SJSA1 (cell line): ENCODE results near the gene DTNA. TPM values are rescaled to one million over a fixed set of nuclear protein-coding genes. Genes with fewer than 3 reads are reported as not detected.
"Not testable (repeated sequence)": the region's sequence is repeated elsewhere in the genome, so short reads cannot be mapped to it uniquely, and the experiment has no call there.

Source experiments
- DNase-seq, 2 experiments: peaks; one replicate each; pipeline ENCODE4 v3.0.0-alpha.2; 2015 to 2020; ENCODE audit warnings: low spot score in 2 of 2, low read depth in 1 of 2
- H3K27ac ChIP-seq: fragments of 250-450 bp; sonication (Bioruptor Pico); 2 replicates; pipeline ENCODE4 v1.5.1; 2020; ENCODE audit warnings: mild to moderate bottlenecking, moderate library complexity
- H3K27me3 ChIP-seq: fragments of 250-450 bp; sonication (Bioruptor Pico); replicated peaks from 2 replicates; pipeline ENCODE4 v1.5.1; 2020; ENCODE audit warnings: mild to moderate bottlenecking, moderate library complexity
- H3K36me3 ChIP-seq: fragments of 250-450 bp; sonication (Bioruptor Pico); 2 replicates; pipeline ENCODE4 v1.5.1; 2020; ENCODE audit warnings: mild to moderate bottlenecking
- H3K4me1 ChIP-seq: fragments of 250-450 bp; sonication (Bioruptor Pico); replicated peaks from 2 replicates; pipeline ENCODE4 v1.6.1; 2021; ENCODE audit warnings: mild to moderate bottlenecking
- H3K4me3 ChIP-seq: fragments of 250-450 bp; sonication (Bioruptor Pico); 2 replicates; pipeline ENCODE4 v1.5.1; 2020; ENCODE audit warnings: mild to moderate bottlenecking
- H3K9me3 ChIP-seq: fragments of 250-450 bp; sonication (Bioruptor Pico); replicated peaks from 2 replicates; pipeline ENCODE4 v1.5.1; 2020; ENCODE audit warnings: mild to moderate bottlenecking
- total RNA-seq: library from RNA; depleted of rRNA; stranded (reverse); fragments of >200 nt; shearing (Covaris generic); gene quantifications from 2 replicates; pipeline ENCODE4 v1.2.3, GENCODE V29; 2014; rRNA removed

The DTNA gene
- 1.6 and 5.8 TPM in 2 replicates for total RNA-seq

DNA sequence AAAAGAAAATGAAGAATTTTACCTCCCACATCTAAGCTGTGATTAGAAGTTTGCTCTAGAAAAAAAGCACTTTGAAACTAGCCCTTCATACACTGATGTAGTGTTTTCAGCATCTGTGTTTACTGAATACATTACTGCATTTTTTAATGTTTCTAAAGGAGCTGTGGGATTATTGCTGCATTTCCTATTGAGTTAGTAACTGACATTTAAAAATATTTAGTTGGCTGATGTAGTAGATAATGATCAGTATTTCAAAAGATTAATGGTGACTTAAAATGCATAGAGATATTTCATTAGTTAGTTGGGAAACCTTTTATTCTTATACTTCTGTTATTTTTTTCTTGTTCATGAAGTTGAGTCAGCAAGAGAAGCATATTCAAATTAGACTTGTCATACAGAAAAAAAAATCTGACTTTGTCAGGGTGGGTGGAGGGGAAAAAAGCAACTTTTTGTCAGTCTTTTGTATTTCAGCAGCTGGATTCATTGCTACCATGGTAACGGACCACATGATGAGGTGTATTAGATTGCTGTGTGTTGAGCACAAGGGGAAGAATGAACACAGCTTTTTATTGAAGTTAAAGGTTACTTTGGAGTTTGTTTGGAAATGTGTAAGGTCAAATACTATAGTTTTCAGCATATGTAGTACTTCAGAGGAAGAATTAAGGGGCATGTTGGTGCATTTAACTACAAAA lies at the start of gene DTNA:
Gene DTNA (plus strand): TSS at position 549 of the 692 bp plus-strand sequence. CDS start 45,679 bp downstream, outside the sequence.
- Histone ChIP-seq H3K4me1 (peaks cover 47% of the 10 kb centered on the region), H3K27ac (peak within 1 kb of the TSS; percentile 80), H3K27me3 (no peaks in the 10 kb centered on the region), H3K36me3 (no peaks in the 10 kb centered on the region), H3K4me3 (peak within 1 kb of the TSS; percentile 20), H3K9me3 (no peaks in the 10 kb centered on the region)
- peak; percentile 64 to 80 for DNase-seq

DNA sequence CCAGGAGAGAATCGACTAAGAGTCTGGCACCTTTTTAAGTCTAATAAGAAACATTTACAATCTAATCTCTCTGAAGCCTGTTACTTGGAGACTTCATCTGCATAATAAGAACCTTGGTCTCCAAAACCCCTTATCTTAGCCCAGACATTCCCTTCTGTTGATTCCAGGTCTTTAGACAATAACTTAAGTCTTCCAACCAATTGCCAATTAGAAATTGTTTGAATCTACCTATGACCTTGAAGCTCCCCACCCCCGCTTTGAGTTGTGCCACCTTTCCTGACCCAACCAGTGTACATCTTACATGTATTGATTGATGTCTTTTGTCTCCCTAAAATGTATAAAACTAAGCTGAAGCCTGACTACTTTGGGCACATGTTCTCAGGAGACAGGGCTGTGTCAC lies 49.5 kb upstream of the DTNA start:
- Histone ChIP-seq H3K27ac (peak overlapping the region; percentile 82), H3K27me3 (no peaks in the 10 kb centered on the region), H3K4me1 (peaks cover 33% of the 10 kb centered on the region), H3K9me3 (no peaks in the 10 kb centered on the region), H3K36me3 (no peaks in the 10 kb centered on the region), H3K4me3 (no peak overlapping the region)
- no peak for DNase-seq

DNA sequence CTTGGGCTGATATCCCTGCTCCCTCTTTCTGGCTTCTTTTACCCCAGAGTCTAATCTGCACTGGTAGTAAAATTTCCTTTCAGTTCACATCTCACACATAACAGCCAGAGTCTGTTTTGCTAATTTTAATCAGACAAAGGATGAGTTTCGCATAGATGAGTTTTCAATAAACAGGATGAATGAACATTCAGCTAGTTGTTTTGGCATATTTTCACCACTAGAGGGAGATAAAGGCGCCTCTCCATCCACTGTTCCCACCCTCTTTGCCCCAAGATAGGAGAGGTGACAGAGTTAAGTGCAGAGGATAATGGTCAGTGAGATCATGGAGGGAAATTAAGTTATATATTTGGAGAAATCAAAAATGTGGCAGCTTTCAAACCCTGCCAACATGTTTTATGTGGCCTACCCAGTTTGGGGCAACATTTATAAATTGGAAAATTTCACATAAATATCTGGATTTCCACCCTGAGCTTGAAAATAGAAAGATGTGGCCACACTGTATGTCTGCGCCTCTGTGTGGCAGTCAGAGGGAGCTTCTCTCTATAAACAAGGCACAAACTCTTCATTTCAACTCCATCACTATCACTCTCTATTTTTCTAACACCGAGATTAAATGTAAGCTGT lies 48.5 kb upstream of the DTNA start:
- Histone ChIP-seq H3K27me3 (no peaks in the 10 kb centered on the region), H3K4me3 (no peak overlapping the region), H3K36me3 (no peaks in the 10 kb centered on the region), H3K9me3 (no peaks in the 10 kb centered on the region), H3K4me1 (peaks cover 33% of the 10 kb centered on the region), H3K27ac (0 out of 2 replicates have a peak overlapping the region, but pooled peaks have one; percentile 1)
- DNase-seq, result peak in 1 of 2 experiments; percentile 64

DNA sequence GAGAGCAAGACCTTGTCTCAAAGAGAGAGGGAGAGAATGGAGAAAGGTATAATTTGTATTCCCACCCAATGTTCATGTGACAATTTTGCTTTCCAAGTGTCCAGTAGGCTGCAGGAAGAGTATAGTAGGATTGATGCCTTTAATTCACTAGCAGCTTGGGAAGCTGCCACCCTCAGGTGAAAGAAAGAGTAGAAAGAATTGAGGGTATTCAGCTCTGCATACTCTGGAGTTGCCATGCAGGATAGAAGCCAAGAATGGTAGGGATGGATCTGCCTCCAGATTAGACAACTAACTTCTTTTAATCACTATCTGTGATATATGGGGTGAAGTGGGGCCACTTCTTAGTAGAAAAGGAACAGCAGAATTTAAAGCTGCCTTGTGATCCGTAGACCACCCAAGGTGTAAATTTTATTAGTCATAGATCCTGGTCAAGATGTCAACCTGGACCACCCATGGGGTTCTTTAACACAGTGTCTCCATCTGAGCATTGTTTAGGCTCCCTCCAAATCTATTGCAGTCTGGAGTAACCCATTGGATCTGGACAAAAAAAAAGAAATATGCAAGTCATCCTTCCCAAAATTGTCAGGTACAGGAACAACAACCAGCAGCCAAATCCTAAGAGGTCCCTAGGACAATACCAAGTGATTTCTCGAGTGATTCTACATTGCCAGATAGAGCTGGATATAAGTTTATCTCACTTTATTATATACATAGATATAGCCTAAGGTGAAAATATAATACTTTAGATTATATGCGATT lies 33.1 kb upstream of the DTNA start:
- no peak overlapping the region for H3K4me3 ChIP-seq
- peaks cover 24% of the 10 kb centered on the region for H3K4me1 ChIP-seq
- no peaks in the 10 kb centered on the region for H3K36me3 ChIP-seq
- 0 out of 2 replicates have a peak, but pooled peaks cover 3% of the 10 kb centered on the region for H3K9me3 ChIP-seq
- peak; percentile 77 to 81 for DNase-seq
- peak overlapping the region; percentile 78 for H3K27ac ChIP-seq
- H3K27me3 ChIP-seq, result no peaks in the 10 kb centered on the region

DNA sequence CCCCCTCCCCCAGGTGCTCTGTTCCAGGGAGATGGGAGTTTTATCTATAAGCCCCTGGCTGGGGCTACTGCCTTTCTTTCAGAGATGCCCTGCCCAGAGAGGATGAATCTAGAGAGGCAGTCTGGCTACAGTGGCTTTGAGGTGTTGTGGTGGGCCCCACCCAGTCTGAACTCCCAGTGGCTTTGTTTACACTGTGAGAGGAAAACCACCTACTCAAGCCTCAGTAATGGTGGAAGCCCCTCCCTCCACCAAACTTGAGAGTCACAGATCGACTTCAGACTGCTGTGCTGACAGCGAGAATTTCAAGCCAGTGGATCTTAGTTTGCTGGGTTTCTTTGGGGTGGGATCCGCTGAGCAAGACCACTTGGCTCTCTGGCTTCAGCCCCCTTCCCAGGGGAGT lies 20.3 kb upstream of the DTNA start:
- not testable (repeated sequence) for H3K27me3 ChIP-seq, H3K4me3 ChIP-seq, DNase-seq, H3K36me3 ChIP-seq, H3K4me1 ChIP-seq, H3K9me3 ChIP-seq, H3K27ac ChIP-seq

DNA sequence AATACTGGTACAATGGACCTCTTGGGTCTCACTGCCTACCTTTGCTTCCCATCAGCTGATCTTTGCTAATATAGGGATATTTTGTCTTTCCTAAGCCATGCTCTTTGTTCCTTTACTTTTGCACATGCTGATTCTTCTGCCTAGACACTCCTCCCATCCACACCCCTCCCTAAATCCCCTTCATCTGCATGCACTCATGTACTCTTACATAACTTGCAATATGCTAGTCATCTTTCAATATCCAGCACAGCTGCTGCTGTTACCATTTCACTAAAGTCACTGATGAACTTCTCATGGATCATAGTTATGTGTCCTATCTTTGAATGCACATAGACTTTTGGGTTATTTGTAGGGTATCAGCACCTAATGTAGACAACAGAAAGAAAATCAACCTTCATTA lies 18.5 kb upstream of the DTNA start:
- no peak overlapping the region for H3K4me3 ChIP-seq
- no peak overlapping the region for H3K27ac ChIP-seq
- peaks cover 7% of the 10 kb centered on the region for H3K4me1 ChIP-seq
- H3K9me3 ChIP-seq, result no peaks in the 10 kb centered on the region
- no peak for DNase-seq
- H3K27me3 ChIP-seq, result 0 out of 2 replicates have a peak, but pooled peaks cover 4% of the 10 kb centered on the region
- H3K36me3 ChIP-seq, result no peaks in the 10 kb centered on the region

DNA sequence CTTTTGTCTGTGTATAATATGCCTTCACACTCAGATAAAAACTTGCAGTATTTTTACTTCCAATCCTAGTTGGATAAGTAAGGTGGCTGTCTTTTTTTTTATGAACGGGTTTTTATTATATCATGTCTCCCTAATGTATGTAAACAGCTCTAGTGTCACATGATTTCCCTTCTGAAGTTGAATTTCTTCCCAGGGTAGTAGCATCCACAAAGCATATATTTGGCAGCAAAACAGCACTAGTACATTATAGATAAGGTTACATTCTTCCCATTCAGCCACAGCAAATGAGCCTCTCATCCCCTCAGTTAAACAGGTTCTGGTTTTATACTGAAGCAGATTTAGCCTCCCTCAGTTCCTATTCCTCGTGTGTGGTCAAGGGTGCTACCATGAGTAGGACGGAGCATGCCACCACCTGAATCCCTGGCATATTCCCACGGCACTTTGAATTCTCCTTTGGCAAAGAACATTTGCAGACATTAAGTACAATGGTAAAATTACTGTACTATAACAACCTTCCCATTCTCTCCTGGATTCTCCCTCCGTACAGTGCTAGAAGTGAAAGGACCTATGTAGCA lies 15.4 kb upstream of the DTNA start:
- no peak overlapping the region for H3K27ac ChIP-seq
- H3K9me3 ChIP-seq, result no peaks in the 10 kb centered on the region
- no peaks in the 10 kb centered on the region for H3K36me3 ChIP-seq
- DNase-seq, result no peak
- 0 out of 2 replicates have a peak, but pooled peaks cover 4% of the 10 kb centered on the region for H3K27me3 ChIP-seq
- H3K4me3 ChIP-seq, result no peak overlapping the region
- peaks cover 13% of the 10 kb centered on the region for H3K4me1 ChIP-seq

DNA sequence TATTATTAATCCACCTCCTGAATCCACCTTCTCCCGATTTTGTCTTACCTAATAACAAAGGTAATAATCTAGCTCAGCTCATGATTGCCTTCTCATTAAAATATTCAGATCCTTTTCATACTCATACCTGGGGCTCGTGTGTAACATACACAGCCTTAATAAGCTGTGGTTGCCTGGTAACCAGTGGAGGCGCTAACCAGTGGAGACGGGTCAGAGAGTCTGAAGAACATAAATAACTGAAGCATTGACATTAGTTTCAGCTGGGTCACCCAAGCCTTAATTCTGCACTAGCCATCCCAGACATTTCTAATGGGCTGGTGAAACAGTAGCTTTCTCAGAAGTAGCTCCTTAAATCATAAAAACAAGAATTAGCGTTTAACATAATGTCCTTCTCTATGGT lies 14.8 kb upstream of the DTNA start:
- Histone ChIP-seq H3K27ac (no peak overlapping the region), H3K4me1 (peaks cover 8% of the 10 kb centered on the region), H3K36me3 (no peaks in the 10 kb centered on the region), H3K27me3 (0 out of 2 replicates have a peak, but pooled peaks cover 4% of the 10 kb centered on the region), H3K4me3 (no peak overlapping the region), H3K9me3 (no peaks in the 10 kb centered on the region)
- no peak for DNase-seq

DNA sequence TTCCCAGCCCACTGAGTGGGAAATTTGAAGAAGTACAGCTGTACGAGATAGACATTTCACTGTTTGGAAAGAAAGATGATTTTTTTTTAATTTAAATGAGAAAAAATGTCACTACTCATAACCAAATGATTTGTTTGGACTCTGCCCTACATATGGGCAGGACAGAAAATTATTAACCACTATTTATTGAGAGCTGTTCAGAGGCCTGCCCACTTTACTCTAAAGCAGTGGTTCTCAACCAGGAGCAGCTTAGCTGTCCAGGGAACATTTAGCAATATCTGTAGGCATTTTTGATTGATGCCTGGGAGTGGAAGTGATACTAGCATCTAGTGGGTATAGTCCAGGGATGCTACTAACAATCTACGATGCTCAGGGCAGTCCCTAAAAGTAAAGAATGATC lies 13.4 kb upstream of the DTNA start:
- Histone ChIP-seq H3K36me3 (no peaks in the 10 kb centered on the region), H3K4me1 (peaks cover 8% of the 10 kb centered on the region), H3K27ac (no peak overlapping the region), H3K4me3 (no peak overlapping the region), H3K9me3 (no peaks in the 10 kb centered on the region), H3K27me3 (0 out of 2 replicates have a peak, but pooled peaks cover 4% of the 10 kb centered on the region)
- DNase-seq, result no peak

DNA sequence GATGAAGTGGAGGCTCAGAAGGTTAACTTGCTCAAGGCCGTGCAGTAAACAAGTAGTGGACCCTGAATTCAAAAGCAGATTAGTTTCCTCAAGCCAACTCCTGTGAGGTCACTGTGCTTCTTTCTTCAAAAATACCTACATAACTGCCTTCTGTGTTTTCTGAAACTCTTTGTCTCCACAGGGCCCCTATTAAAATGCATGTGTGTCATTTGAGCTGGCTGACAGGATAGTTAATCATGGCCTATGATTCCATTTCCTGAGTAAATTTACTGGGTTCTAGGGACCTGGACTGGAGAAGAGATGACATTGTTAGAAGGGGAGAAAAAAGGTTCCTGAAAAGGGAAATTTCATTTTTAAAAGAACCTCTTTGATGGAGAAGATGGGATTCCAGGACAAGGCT lies 12.9 kb upstream of the DTNA start:
- Histone ChIP-seq H3K27ac (no peak overlapping the region), H3K9me3 (no peaks in the 10 kb centered on the region), H3K4me1 (peaks cover 8% of the 10 kb centered on the region), H3K36me3 (no peaks in the 10 kb centered on the region), H3K27me3 (0 out of 2 replicates have a peak, but pooled peaks cover 4% of the 10 kb centered on the region), H3K4me3 (no peak overlapping the region)
- no peak for DNase-seq

DNA sequence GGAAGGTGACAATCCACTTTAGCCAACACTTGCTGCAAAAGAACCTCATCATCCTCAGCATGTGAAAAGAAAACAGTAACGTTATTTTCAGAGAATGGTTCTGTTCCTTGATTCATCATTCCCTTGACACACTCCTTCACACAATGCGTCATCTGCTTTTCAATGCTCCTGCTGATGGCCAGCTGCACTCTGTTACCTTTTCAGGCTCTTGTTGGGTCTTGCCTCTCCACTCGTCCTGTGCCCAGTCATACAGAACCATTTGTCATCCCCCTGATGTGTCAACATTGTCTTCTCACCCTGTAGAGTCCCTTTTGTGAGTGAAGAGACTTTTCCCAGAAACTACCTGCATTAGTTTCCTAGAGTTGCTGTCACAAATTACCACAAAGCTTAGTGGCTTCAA lies 12.2 kb upstream of the DTNA start:
- DNase-seq, result no peak
- Histone ChIP-seq H3K36me3 (no peaks in the 10 kb centered on the region), H3K27me3 (0 out of 2 replicates have a peak, but pooled peaks cover 1% of the 10 kb centered on the region), H3K27ac (no peak overlapping the region), H3K9me3 (no peaks in the 10 kb centered on the region), H3K4me3 (no peak overlapping the region), H3K4me1 (peaks cover 8% of the 10 kb centered on the region)

DNA sequence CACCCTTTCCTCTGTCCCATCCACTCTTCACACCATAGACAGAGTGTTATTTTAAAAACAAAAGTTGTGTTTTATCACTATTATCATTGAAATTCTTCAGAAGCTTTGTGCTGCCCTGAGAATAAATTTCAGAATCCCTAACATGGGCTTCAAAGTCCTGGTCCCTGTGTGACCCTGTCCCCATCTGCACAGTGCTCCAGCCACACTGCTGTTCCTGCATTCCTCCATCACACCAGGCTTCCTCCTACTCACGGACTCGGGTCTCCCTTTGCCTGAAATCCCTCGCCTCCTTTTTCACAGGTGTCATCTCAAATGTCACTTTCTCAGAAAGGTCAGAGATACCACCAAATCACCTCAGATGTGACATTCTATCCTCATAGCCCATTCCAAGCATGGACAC lies 8.2 kb upstream of the DTNA start:
- no peaks in the 10 kb centered on the region for H3K9me3 ChIP-seq
- no peaks in the 10 kb centered on the region for H3K36me3 ChIP-seq
- H3K4me1 ChIP-seq, result peaks cover 11% of the 10 kb centered on the region
- no peak overlapping the region for H3K4me3 ChIP-seq
- no peak overlapping the region for H3K27ac ChIP-seq
- DNase-seq, result no peak
- H3K27me3 ChIP-seq, result no peaks in the 10 kb centered on the region

DNA sequence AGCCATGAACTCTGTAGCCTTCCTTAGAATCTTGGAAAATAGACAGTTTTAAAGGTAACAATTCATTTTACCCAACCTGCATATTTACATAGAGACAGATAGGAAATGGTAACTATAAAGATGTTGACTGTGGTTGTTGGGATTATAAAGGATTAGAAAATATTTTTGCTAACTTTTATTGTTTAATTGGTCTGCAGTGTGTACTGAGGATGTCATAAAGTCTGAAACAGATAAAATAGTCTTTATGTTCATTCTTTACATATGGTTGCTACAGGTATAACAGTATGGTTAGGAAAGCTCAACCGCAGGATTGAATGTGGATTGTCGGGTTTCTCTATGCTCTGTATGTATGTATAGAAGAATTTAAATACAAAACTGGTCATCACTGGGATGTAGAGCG lies 7.3 kb upstream of the DTNA start:
- H3K27me3 ChIP-seq, result no peaks in the 10 kb centered on the region
- DNase-seq, result no peak
- no peaks in the 10 kb centered on the region for H3K9me3 ChIP-seq
- H3K4me3 ChIP-seq, result no peak overlapping the region
- peaks cover 12% of the 10 kb centered on the region for H3K4me1 ChIP-seq
- no peaks in the 10 kb centered on the region for H3K36me3 ChIP-seq
- H3K27ac ChIP-seq, result no peak overlapping the region
